ENCODE results near the gene RABAC1. TPM values are rescaled to one million over a fixed set of nuclear protein-coding genes. Genes with fewer than 3 reads are reported as not detected.

Gene RABAC1
- total RNA-seq, 1 experiment from 2014 or later = 66.3 TPM

- H2AFZ ChIP-seq (ENCODE audit: low read depth, low read length, poor library complexity, severe bottlenecking) = no peak overlapping the region
- peak overlapping the region; percentile 52 to 69 for H3K4me3 ChIP-seq (replicated peaks in 1 of 2; ENCODE audit: low read depth in 1 of 2, low read length in 2 of 2)
- H3K9me2 ChIP-seq (ENCODE audit: insufficient read depth) = no peaks in the 10 kb centered on the region
These were observed 30.2 kb downstream of the RABAC1 start for GRCh38 chr19:41928754-41929535.

More at GRCh38 chr19:41928754-41929535, 30.2 kb downstream of the RABAC1 start:
- no peaks in the 10 kb centered on the region; the same call in 1 of the 2 replicates for H3K27me3 ChIP-seq (ENCODE audit: insufficient read depth, low read length)
- TF ChIP-seq ELF1 (IDR thresholded peaks at IDR 0.05; ENCODE audit: borderline replicate concordance, low read depth) (no peak), FOSL1 (IDR thresholded peaks at IDR 0.05; ENCODE audit: low read depth) (no peak), ZNF274 (IDR thresholded peaks at IDR 0.05; ENCODE audit: low read depth, low read length) (no peak), ZFX (IDR thresholded peaks at IDR 0.05) (no peak), CEBPB (IDR thresholded peaks at IDR 0.05; ENCODE audit: low read depth) (no peak), RAD21 (IDR thresholded peaks at IDR 0.05; ENCODE audit: low read depth) (no peak), JUND (IDR thresholded peaks at IDR 0.05) (no peak), SRF (IDR thresholded peaks at IDR 0.05; ENCODE audit: low read depth) (no peak), CBX3 (IDR thresholded peaks at IDR 0.05; ENCODE audit: low read depth) (no peak)
- TF ChIP-seq, protein P1, sequence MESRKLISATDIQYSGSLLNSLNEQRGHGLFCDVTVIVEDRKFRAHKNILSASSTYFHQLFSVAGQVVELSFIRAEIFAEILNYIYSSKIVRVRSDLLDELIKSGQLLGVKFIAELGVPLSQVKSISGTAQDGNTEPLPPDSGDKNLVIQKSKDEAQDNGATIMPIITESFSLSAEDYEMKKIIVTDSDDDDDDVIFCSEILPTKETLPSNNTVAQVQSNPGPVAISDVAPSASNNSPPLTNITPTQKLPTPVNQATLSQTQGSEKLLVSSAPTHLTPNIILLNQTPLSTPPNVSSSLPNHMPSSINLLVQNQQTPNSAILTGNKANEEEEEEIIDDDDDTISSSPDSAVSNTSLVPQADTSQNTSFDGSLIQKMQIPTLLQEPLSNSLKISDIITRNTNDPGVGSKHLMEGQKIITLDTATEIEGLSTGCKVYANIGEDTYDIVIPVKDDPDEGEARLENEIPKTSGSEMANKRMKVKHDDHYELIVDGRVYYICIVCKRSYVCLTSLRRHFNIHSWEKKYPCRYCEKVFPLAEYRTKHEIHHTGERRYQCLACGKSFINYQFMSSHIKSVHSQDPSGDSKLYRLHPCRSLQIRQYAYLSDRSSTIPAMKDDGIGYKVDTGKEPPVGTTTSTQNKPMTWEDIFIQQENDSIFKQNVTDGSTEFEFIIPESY (IDR thresholded peaks at IDR 0.05; ENCODE audit: extremely low read depth, insufficient replicate concordance, low read length) = no peak
- H3K4me1 ChIP-seq (ENCODE audit: control insufficient read depth in 1 of 2, insufficient read depth in 2 of 2, low read length in 2 of 2) = peaks cover 17 to 28% of the 10 kb centered on the region in 2 experiments
- ChIA-PET POLR2A (no interaction called here), CTCF (interaction anchor here (1.6 kb wide), 1 partner anchor 41 kb away, joined by 4 read pairs; no protein-coding TSS in a partner anchor), RAD21 (ENCODE audit: low non-redundant PET in 1 of 2, low total read pairs in 2 of 2, uncharacterized antibody in 2 of 2, unreplicated experiment in 2 of 2) (no interaction called here)
- peak overlapping the region; percentile 16; the same call in 1 of the 2 replicates for H3K27ac ChIP-seq (ENCODE audit: low read depth, low read length)
- DNase-seq (ENCODE audit: low read depth, low spot score) = no peak
- BruUV-seq (replicated peaks) = no TSS peak
- H3K79me2 ChIP-seq (ENCODE audit: insufficient read depth, low read length) = no peaks in the 10 kb centered on the region
- H4K20me1 ChIP-seq (ENCODE audit: insufficient read depth) = no peaks in the 10 kb centered on the region
- ATAC-seq = peak; percentile 47
- H3K36me3 ChIP-seq (ENCODE audit: control insufficient read depth in 1 of 2, insufficient read depth in 2 of 2, low read length in 2 of 2) = no peaks in the 10 kb centered on the region
- intact Hi-C loops (cut with micrococcal nuclease) = loop anchor here (5.0 kb wide), 1 partner anchor 47 kb away; the partner anchor contains the start of gene ARHGEF1
- no peaks in the 10 kb centered on the region for H3K9me3 ChIP-seq (ENCODE audit: control insufficient read depth in 1 of 2, insufficient read depth in 1 of 2, low read depth in 1 of 2, low read length in 2 of 2)
- H3K9ac ChIP-seq (ENCODE audit: low read length) = peak overlapping the region; percentile 66
- peak overlapping the region; percentile 96 for H3K4me2 ChIP-seq (ENCODE audit: low read length)

Data from HCT116 (cell line).